Measurements from ENCODE around the gene BTBD8.

Gene BTBD8

GRCh38 chr1:92091625-92092024 is 11.5 kb downstream of the BTBD8 start:
- no peak for DNase-seq

GRCh38 chr1:92094090-92094489 is 13.9 kb downstream of the BTBD8 start:
- no peak for DNase-seq

GRCh38 chr1:92094595-92094994 is 14.4 kb downstream of the BTBD8 start:
- no peak for DNase-seq

GRCh38 chr1:92095874-92096273 is 15.7 kb downstream of the BTBD8 start:
- DNase-seq = no peak

GRCh38 chr1:92096317-92096716 is 16.2 kb downstream of the BTBD8 start:
- DNase-seq = no peak

- no peak for DNase-seq
Observed at GRCh38 chr1:92105546-92106081, 25.5 kb downstream of the BTBD8 start.

- no peak for DNase-seq
Observed at GRCh38 chr1:92108631-92109030, 28.5 kb downstream of the BTBD8 start.

GRCh38 chr1:92117526-92117925 is 37.4 kb downstream of the BTBD8 start:
- no peak for DNase-seq

- no peak for DNase-seq
Observed at GRCh38 chr1:92118826-92119225, 38.7 kb downstream of the BTBD8 start.

- no peak for DNase-seq
Observed at GRCh38 chr1:92123868-92124267, 43.7 kb downstream of the BTBD8 start.

GRCh38 chr1:92125204-92125603 is 45.1 kb downstream of the BTBD8 start:
- no peak for DNase-seq

- no peak for DNase-seq
Observed at GRCh38 chr1:92126088-92126487, 45.9 kb downstream of the BTBD8 start.

GRCh38 chr1:92134331-92134730 is 54.2 kb downstream of the BTBD8 start:
- no peak for DNase-seq

- DNase-seq = no peak
Observed at GRCh38 chr1:92136341-92136740, 56.2 kb downstream of the BTBD8 start.

- DNase-seq = no peak
Observed at GRCh38 chr1:92154934-92155333, 74.8 kb downstream of the BTBD8 start.

GRCh38 chr1:92159593-92159992 is 79.4 kb downstream of the BTBD8 start:
- no peak for DNase-seq

- no peak for DNase-seq
Observed at GRCh38 chr1:92165389-92165788, 85.2 kb downstream of the BTBD8 start.

- no peak for DNase-seq
Observed at GRCh38 chr1:92167151-92167550, 87.0 kb downstream of the BTBD8 start.

GRCh38 chr1:92168657-92169056 is 88.5 kb downstream of the BTBD8 start:
- DNase-seq = no peak

- no peak for DNase-seq
Observed at GRCh38 chr1:92169214-92170005, 89.3 kb downstream of the BTBD8 start.

GRCh38 chr1:92184632-92185031 is 104.5 kb downstream of the BTBD8 start:
- DNase-seq = no peak

- DNase-seq = no peak
Observed at GRCh38 chr1:92186081-92186480, 105.9 kb downstream of the BTBD8 start.

GRCh38 chr1:92188436-92189255 is 108.5 kb downstream of the BTBD8 start:
- DNase-seq = no peak
